Measurements from ENCODE around the gene KIF3C.
"Not testable (repeated sequence)": the region's sequence is repeated elsewhere in the genome, so short reads cannot be mapped to it uniquely, and the experiment has no call there.

KIF3C gene

GRCh38 chr2:25958611-25959010 is 23.7 kb downstream of the KIF3C start:
- DNase-seq: not testable (repeated sequence)

- no peak for DNase-seq
Measured at GRCh38 chr2:25957743-25958142, 24.6 kb downstream of the KIF3C start.

GRCh38 chr2:25955869-25956535 is 26.3 kb downstream of the KIF3C start:
- no peak for DNase-seq

- no peak for DNase-seq
Measured at GRCh38 chr2:25955036-25955435, 27.3 kb downstream of the KIF3C start.

- no peak for DNase-seq
Measured at GRCh38 chr2:25954199-25954752, 28.0 kb downstream of the KIF3C start.

GRCh38 chr2:25951071-25951547 is 31.2 kb downstream of the KIF3C start:
- DNase-seq: peak; percentile 37

GRCh38 chr2:25948437-25948836 is 33.9 kb downstream of the KIF3C start:
- no peak for DNase-seq

- no peak for DNase-seq
Measured at GRCh38 chr2:25941042-25941441, 41.3 kb downstream of the KIF3C start.

- DNase-seq: no peak
Measured at GRCh38 chr2:25939257-25939668, 43.0 kb downstream of the KIF3C start.

- DNase-seq: no peak
Measured at GRCh38 chr2:25938345-25938744, 44.0 kb downstream of the KIF3C start.

GRCh38 chr2:25936889-25937545 is 45.3 kb downstream of the KIF3C start:
- no peak for DNase-seq

GRCh38 chr2:25933622-25934021 is 48.7 kb downstream of the KIF3C start:
- no peak for DNase-seq

GRCh38 chr2:25929789-25930473 is 52.4 kb downstream of the KIF3C start:
- no peak for DNase-seq

- no peak for DNase-seq
Measured at GRCh38 chr2:25928668-25929067, 53.6 kb downstream of the KIF3C start.

- DNase-seq: no peak
Measured at GRCh38 chr2:25926984-25927756, 55.1 kb downstream of the KIF3C start.

GRCh38 chr2:25922501-25922900 is 59.8 kb downstream of the KIF3C start:
- DNase-seq: no peak

- DNase-seq: no peak
Measured at GRCh38 chr2:25920786-25921415, 61.4 kb downstream of the KIF3C start.

GRCh38 chr2:25920336-25920735 is 62.0 kb downstream of the KIF3C start:
- no peak for DNase-seq

GRCh38 chr2:25917832-25918231 is 64.5 kb downstream of the KIF3C start:
- DNase-seq: no peak

GRCh38 chr2:25917411-25917810 is 64.9 kb downstream of the KIF3C start:
- not testable (repeated sequence) for DNase-seq

- DNase-seq: not testable (repeated sequence)
Measured at GRCh38 chr2:25915944-25916772, 66.1 kb downstream of the KIF3C start.
